Stimulated activated CD4-positive, alpha-beta T cell treated with anti-CD3 and anti-CD28 coated beads, Interleukin-15, amount 100 ng/mL, for 1 hour (primary cell): ENCODE results near the gene AGPAT3.

Experiments
- DNase-seq, 2 donors: peaks; one replicate each; pipeline ENCODE4 v3.0.0-alpha.2; 2020; ENCODE audit warnings: low read depth in 1 of 2, low spot score in 1 of 2

AGPAT3 gene

DNA sequence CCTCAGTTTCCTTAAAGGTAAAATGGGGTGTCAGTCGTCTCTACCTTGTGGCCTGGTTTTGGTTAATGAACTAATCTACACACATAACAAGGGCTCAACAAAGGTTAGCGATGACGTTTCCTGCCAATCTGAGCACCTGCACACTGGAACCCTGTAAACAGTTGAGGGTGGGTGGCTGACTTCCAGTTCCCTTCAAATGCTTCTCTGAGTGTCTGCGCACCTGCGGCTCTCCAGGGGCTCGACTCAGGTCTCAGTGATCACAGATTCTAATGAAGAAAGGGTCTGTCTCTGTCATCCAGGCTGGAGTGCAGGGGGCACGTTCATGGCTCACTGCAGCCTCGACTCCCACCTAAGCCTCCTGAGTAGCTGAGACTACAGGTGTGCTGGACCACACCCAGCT lies 3.3 kb upstream of the AGPAT3 start:
- no peak for DNase-seq

DNA sequence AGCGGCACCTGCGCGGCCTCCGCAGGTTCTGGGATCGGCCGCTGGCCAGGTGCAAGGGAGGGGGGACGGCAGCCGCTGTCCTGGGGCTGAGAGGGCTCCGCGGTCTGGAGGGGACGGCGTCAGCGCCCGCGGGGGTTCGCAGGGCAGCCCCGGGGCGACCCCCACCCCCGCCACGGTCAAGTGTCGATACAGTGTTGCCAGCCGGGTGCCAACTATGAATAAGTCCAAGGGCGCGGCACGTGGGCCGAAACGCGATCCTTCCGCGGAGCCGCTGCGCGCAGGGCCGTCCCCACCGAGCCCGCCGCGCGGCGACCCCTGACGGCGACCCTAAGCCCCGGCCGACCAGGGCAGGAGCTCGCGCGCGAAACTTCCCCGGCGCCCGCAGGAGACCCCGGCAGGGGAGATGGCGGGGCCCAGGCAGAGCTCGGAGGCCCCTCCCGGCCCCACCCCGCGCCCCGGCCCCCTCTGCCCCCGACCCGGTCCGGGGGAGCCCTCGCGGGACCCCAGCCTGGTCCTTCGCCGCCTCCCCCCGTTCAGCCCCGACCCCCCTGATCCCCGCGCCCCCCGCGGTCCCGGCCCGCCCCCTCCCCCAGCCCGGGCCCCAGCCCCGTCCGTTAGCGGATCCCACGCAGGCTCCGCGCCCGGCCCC lies 586 bp upstream of the AGPAT3 start:
- DNase-seq: peak in 1 of 2 donors; percentile 34

- DNase-seq: peak in 1 of 2 donors; percentile 39
Observed at GRCh38 chr21:43865540-43866259, 677 bp downstream of the AGPAT3 start.

DNA sequence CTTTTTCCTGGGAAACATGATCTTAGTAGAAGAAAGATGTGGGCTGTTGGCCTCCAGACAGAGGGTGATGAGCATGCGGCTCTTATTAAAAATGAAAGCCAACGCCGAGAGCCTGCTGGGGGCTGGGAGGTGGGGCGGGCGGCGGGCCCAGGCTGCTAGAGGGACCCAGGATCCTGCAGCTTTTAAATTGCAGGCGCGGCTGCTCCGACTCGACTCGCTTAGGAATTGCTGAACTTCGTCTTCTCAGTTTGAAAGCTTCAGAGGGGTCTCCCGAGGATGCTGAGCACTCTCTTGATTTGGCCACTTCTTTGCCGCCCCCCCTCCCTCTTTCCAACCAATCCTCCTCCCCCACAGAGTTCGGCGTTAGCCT lies 1.2 kb downstream of the AGPAT3 start:
- peak in 1 of 2 donors; percentile 42 for DNase-seq

- peak; percentile 29 to 37 for DNase-seq
Observed at GRCh38 chr21:43866659-43867331, 1.8 kb downstream of the AGPAT3 start.

GRCh38 chr21:43867332-43867703 lies 2.3 kb downstream of the AGPAT3 start:
- DNase-seq: no peak

GRCh38 chr21:43867948-43868347 lies 2.9 kb downstream of the AGPAT3 start:
- DNase-seq: no peak

DNA sequence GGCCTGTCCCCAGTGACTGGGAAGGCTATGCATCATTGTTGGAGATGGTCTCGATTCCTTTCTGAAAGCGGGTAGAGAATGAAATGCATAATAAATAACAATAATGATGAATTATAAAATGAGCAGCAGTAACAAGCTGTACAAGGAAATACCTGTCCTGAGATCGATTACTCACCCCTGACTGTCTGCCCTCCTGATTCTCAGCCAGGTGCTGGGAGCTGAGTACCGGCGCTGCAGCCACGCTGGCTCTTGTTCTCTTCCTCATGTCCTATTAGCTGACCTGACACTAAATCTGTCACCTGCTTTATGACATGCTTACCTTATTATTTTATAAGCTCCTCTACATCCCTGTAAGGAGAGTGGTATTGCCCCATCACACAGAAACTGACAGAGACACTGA lies 3.4 kb downstream of the AGPAT3 start:
- no peak for DNase-seq

DNA sequence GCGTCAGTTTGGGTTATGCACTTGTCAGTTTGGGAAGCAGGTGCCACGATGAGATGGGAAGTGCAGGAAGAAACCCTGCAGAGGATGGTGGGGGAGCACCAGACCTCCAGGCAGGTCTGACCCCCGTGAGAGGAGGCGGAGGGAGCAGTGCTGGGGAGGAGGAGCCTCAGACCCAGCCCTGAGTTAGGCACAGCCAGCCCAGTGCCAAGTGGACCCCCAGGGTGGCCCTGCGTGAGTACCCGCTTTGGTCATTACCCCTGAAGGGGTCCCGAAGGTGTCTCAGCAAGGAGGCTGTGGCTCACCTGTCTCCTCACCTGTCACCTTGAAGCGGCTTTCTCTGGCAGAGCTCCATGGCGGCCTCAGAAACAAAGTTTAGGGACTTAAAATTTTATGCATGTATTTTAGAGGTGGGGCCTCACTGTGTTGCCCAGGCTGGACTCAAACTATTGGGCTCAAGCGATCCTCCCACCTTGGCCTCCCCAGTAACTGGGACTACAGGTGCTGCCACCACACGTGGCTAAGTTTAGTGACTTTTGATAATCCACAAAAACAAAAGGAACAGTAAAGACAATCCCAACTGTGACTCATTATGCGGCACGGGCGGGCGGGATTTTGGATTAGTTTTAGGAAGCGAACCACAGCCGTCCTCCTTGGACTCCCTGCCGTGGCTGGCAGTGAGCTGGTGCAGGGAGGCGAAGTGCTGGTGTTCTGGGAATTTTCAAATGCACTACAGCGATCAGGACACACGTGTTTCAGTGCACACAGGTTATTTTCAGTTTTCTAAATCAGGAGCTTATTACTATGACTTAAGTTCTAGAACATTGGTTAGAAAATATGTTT lies 4.7 kb downstream of the AGPAT3 start:
- DNase-seq: no peak

- no peak for DNase-seq
Observed at GRCh38 chr21:43871487-43871886, 6.5 kb downstream of the AGPAT3 start.

GRCh38 chr21:43872531-43873197 lies 7.6 kb downstream of the AGPAT3 start:
- no peak for DNase-seq

DNA sequence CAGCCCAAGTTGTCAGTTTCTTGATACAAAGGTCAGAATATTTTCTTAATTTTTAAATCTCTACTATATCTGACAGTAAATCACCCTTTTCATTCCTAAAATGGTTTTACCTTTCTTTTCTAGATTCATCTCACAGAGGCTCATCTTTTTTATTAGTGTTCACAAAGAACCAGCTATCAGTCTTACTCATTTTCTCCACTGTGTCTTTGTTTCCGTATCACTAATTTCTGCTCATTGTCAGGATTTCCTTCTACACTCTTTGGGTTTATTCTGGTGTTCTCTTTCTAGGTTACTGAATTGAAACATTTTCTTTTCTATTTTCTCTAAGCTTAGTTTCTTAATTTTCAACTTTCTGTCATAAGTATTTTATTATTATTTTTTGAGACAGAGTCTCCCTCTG lies 8.7 kb downstream of the AGPAT3 start:
- no peak for DNase-seq

GRCh38 chr21:43874085-43874805 lies 9.2 kb downstream of the AGPAT3 start:
- DNase-seq: no peak

- DNase-seq: no peak
Observed at GRCh38 chr21:43876605-43877004, 11.6 kb downstream of the AGPAT3 start.

GRCh38 chr21:43877936-43878575 lies 13.0 kb downstream of the AGPAT3 start:
- no peak for DNase-seq

DNA sequence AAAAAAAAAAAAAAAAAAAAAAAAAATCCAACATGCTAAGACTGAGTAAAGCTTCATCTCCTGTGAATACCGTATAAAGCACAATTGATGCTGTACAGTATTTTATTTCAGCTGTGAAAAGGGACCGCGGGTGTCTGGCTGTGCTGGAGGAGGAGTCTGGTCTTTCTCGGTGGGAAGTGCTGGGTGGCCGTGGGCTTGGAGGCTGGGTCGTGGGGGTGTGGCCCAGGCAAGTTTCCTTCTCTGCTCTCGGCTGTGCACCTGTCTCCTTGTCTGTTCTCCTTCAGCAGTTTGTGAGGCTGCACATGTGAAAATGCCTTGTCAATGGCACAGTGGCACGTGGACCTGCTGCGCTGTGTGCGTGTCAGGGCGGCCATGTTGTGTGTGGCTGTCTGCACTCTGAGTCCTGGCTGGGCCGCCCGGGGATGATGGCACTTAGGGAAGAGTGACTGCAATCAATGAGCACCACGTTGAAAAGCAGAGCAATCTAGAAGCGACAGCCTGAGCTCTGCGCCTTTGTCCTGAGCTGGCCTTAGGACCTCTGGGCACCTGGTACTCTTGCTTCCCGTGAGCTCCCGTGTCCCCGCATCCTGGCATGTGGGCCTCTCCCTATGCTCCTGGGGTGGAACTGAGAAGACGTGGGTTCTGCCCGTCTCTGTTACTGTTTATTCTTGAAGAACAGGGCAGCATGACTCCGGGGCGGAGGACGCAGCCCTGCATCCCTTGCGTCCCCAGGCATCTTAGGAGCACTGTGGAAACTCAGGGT lies 14.5 kb downstream of the AGPAT3 start:
- DNase-seq: no peak

DNA sequence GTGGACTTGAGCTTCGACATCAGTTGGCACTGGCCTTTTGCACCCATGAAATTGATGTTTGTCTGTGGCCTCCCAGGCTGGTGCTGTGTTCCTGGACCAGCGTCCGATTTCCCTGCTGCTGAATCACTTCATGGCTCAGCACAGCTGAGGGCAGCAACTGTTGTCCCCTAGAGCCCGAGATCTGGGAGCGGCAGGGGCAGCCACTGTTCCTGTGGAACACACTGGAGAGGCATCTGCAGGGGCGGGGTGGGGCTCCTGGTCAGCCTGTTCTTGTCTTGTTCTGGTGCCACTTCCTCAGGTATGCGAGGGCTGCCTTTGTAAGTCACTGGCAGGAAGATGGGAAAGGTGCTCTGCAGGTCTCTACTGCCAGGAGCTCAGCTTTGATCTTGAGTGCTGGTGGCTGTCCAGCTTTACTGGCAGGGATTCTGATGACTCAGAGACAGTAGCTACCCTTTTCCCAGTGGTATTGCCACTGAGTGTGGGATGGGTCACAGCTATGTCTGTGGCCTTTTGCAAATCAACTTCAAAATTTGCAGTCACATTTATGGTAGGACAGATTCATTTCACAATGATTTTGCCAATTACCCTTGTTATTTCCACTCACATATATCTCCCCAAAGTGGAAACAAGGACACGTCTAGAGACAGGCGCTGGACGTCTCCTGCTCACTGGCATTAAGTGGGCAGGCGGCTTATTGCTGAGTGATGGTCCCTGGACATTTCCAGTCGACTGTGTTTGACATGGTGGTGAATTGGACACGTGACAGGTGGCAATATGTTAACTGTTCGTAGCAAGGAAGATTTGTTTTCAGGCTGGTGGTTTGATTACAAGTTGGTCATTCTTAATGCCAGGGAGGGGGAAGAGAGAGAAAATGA lies 15.3 kb downstream of the AGPAT3 start:
- no peak for DNase-seq

DNA sequence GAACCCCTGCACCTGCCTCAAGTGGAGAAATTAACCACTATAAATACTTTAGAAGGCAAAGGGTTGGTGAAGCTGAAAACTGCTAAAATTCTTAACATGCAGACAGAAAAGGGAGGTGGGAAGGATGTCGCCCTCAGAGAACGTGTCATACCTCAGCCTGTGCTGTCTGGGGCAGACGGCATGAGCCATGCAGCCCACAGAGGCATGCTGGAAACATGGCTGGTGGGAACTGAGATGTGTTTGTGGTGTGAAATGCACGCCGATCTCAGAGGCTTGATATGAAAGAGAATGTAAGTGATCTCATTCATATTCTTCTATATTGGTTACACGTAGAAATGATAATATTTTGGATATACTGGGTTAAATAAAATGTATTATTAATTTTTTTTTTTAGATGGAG lies 16.3 kb downstream of the AGPAT3 start:
- DNase-seq: no peak
